ENCODE measurements around the gene CIBAR2.

DNA sequence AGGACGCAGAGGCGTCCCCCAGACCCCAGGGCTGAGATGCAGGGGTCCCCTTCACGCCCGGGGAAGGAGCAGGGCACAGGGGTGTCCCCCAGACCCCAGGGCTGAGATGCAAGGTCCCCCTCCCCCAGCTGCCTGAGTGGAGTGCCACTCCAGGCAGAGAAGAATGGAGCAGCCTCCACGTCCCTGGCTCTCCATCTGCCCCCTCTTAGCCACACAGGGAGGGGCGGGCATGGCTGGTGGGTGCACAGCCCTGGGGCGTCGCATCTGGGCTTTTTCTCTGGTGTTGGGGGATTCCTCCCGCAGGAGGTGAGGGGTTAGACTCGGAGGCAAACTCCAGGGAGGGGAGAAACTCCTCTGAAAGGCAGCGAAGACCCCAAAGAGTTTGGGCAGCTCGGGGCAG is 17.5 kb downstream of the CIBAR2 start:
- TF ChIP-seq, protein P1, sequence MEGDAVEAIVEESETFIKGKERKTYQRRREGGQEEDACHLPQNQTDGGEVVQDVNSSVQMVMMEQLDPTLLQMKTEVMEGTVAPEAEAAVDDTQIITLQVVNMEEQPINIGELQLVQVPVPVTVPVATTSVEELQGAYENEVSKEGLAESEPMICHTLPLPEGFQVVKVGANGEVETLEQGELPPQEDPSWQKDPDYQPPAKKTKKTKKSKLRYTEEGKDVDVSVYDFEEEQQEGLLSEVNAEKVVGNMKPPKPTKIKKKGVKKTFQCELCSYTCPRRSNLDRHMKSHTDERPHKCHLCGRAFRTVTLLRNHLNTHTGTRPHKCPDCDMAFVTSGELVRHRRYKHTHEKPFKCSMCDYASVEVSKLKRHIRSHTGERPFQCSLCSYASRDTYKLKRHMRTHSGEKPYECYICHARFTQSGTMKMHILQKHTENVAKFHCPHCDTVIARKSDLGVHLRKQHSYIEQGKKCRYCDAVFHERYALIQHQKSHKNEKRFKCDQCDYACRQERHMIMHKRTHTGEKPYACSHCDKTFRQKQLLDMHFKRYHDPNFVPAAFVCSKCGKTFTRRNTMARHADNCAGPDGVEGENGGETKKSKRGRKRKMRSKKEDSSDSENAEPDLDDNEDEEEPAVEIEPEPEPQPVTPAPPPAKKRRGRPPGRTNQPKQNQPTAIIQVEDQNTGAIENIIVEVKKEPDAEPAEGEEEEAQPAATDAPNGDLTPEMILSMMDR (IDR thresholded peaks at IDR 0.05; ENCODE audit: low read depth, low read length): no peak
- TF ChIP-seq POLR2A (IDR thresholded peaks at IDR 0.05; ENCODE audit: extremely low read depth, insufficient read length): no peak
- TF ChIP-seq, protein P2, sequence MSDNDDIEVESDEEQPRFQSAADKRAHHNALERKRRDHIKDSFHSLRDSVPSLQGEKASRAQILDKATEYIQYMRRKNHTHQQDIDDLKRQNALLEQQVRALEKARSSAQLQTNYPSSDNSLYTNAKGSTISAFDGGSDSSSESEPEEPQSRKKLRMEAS (IDR thresholded peaks at IDR 0.05; ENCODE audit: low read depth, low read length): no peak
- no peak for TF ChIP-seq MYC (IDR thresholded peaks at IDR 0.05; ENCODE audit: low read depth, low read length)

Data from NB4 (cell line).